Neuronal stem cell (in vitro differentiated cells): ENCODE results near the gene NHERF1.

Experiments used
- DNase-seq: peaks from one replicate; pipeline ENCODE4 v3.0.0-alpha.2; 2013; ENCODE audit warnings: low spot score
- H2AFZ ChIP-seq: one replicate; pipeline ENCODE4 v1.6.1; 2013; ENCODE audit warnings: mild to moderate bottlenecking, low read length, inconsistent platforms
- H2AK5ac ChIP-seq: 2 replicates; pipeline ENCODE4 v1.6.1; 2013; ENCODE audit warnings: low read depth, mild to moderate bottlenecking, inconsistent platforms, low read length, moderate library complexity, mixed read lengths
- H2BK120ac ChIP-seq: 2 replicates; pipeline ENCODE4 v1.6.1; 2013; ENCODE audit warnings: low read depth, mild to moderate bottlenecking, inconsistent platforms, low read length, moderate library complexity, mixed read lengths
- H2BK12ac ChIP-seq: one replicate; pipeline ENCODE4 v1.6.1; 2013; ENCODE audit warnings: low read length, inconsistent platforms
- H2BK15ac ChIP-seq: 2 replicates; pipeline ENCODE4 v1.6.1; 2013; ENCODE audit warnings: mild to moderate bottlenecking, low read length, inconsistent platforms, mixed read lengths
- H2BK5ac ChIP-seq: one replicate; pipeline ENCODE4 v1.6.1; 2013; ENCODE audit warnings: inconsistent platforms, mild to moderate bottlenecking, low read length, moderate library complexity
- H3K14ac ChIP-seq: one replicate; pipeline ENCODE4 v1.6.1; 2013; ENCODE audit warnings: low read length, inconsistent platforms
- H3K18ac ChIP-seq: 2 replicates; pipeline ENCODE4 v1.6.1; 2013; ENCODE audit warnings: low read length, inconsistent platforms
- H3K23ac ChIP-seq: 2 replicates; pipeline ENCODE4 v1.6.1; 2013; ENCODE audit warnings: low read depth, mild to moderate bottlenecking, mixed read lengths, low read length, inconsistent platforms; ENCODE audit not compliant: poor library complexity
- H3K27ac ChIP-seq: replicated peaks from 3 replicates; pipeline ENCODE4 v1.5.1; 2013; ENCODE audit warnings: low read length, inconsistent platforms
- H3K27me3 ChIP-seq, 3 experiments: 2 replicates each; pipeline ENCODE4 v1.6.1; 2013; ENCODE audit warnings: low read length in 3 of 3, mild to moderate bottlenecking in 2 of 3, inconsistent platforms in 1 of 3, low read depth in 1 of 3, mixed read lengths in 1 of 3, moderate library complexity in 1 of 3; ENCODE audit not compliant: control insufficient read depth in 3 of 3, insufficient read depth in 3 of 3
- H3K36me3 ChIP-seq, 2 donors: replicated peaks in 1 of 2; 2 replicates each; pipeline ENCODE4 v1.6.1; 2013; ENCODE audit warnings: low read length in 2 of 2; ENCODE audit not compliant: control insufficient read depth in 2 of 2, insufficient read depth in 2 of 2
- H3K4ac ChIP-seq: 2 replicates; pipeline ENCODE4 v1.6.1; 2013; ENCODE audit warnings: inconsistent platforms, mild to moderate bottlenecking, low read length, moderate library complexity
- H3K4me1 ChIP-seq, 2 donors: 1 replicate in 1 of 2; 2 replicates in 1 of 2; pipeline ENCODE4 v1.6.1; 2013; ENCODE audit warnings: low read length in 2 of 2, low read depth in 1 of 2; ENCODE audit not compliant: control insufficient read depth in 2 of 2, insufficient read depth in 1 of 2
- H3K4me2 ChIP-seq: one replicate; pipeline ENCODE4 v1.6.1; 2013; ENCODE audit warnings: mild to moderate bottlenecking, low read length, inconsistent platforms; ENCODE audit not compliant: insufficient read depth, poor library complexity, severe bottlenecking
- H3K4me3 ChIP-seq, 2 donors: 2 replicates each; pipeline ENCODE4 v1.5.1; 2013; ENCODE audit warnings: low read length in 2 of 2, mild to moderate bottlenecking in 2 of 2, inconsistent platforms in 1 of 2, moderate library complexity in 1 of 2
- H3K79me1 ChIP-seq: one replicate; pipeline ENCODE4 v1.6.1; 2013; ENCODE audit warnings: low read depth, mild to moderate bottlenecking, inconsistent platforms, low read length, moderate library complexity
- H3K9ac ChIP-seq: one replicate; pipeline ENCODE4 v1.6.1; 2013; ENCODE audit warnings: mild to moderate bottlenecking, low read depth, low read length, inconsistent platforms; ENCODE audit not compliant: poor library complexity
- H3K9me3 ChIP-seq, 2 donors: replicated peaks in 1 of 2; 2 replicates each; pipeline versions ENCODE3 to v1.6.1; 2013; ENCODE audit warnings: low read length in 2 of 2, mild to moderate bottlenecking in 2 of 2, inconsistent platforms in 1 of 2, low read depth in 1 of 2, mixed read lengths in 1 of 2, moderate library complexity in 1 of 2; ENCODE audit not compliant: control insufficient read depth in 2 of 2, insufficient read depth in 1 of 2
- H4K8ac ChIP-seq: one replicate; pipeline ENCODE4 v1.6.1; 2013; ENCODE audit warnings: low read depth, mild to moderate bottlenecking, inconsistent platforms, low read length, moderate library complexity
- H4K91ac ChIP-seq: one replicate; pipeline ENCODE4 v1.6.1; 2013; ENCODE audit warnings: low read length, low read depth, mild to moderate bottlenecking, inconsistent platforms; ENCODE audit not compliant: poor library complexity
- WGBS, 2 donors: extraction: QIAGEN DNeasy Blood & Tissue Kit; methylation state at CpG; one replicate each; pipeline ENCODE4 v1.1.7; 2013; ENCODE audit warnings: missing lambda C conversion rate in 2 of 2, mixed read lengths in 1 of 2; ENCODE audit not compliant: insufficient read length in 2 of 2, insufficient replicate concordance in 1 of 2; ENCODE audit errors: extremely low coverage in 2 of 2; 5-methylcytosine and 5-hydroxymethylcytosine counted together

Gene NHERF1

GRCh38 chr17:74796866-74797265, 48.4 kb downstream of the NHERF1 start:
- Histone ChIP-seq H3K36me3 (peaks cover 38 to 88% of the 10 kb centered on the region in 2 donors), H3K4ac (no peak overlapping the region)

GRCh38 chr17:74797824-74798223, 49.4 kb downstream of the NHERF1 start:
- H3K4me1 ChIP-seq, result no peaks in the 10 kb centered on the region
- peaks cover 38 to 83% of the 10 kb centered on the region in 2 donors for H3K36me3 ChIP-seq
- WGBS, 2 donors, result no CpG with 5 or more reads among the region's 4 CpGs
- H3K18ac ChIP-seq, result no peak overlapping the region
- no peak overlapping the region for H3K4me2 ChIP-seq
- no peak overlapping the region for H4K8ac ChIP-seq
- H2BK120ac ChIP-seq, result no peak overlapping the region
- no peak overlapping the region for H3K14ac ChIP-seq
- peaks cover 3% of the 10 kb centered on the region for H3K79me1 ChIP-seq
- no peak overlapping the region for H2BK5ac ChIP-seq
- no peak overlapping the region for H2BK12ac ChIP-seq
- no peak overlapping the region for H3K4ac ChIP-seq
- no peak overlapping the region for H2AK5ac ChIP-seq
- DNase-seq, result no peak
- H3K27ac ChIP-seq, result no peak overlapping the region
- H2BK15ac ChIP-seq, result no peak overlapping the region
- no peak overlapping the region for H3K9ac ChIP-seq
- H3K27me3 ChIP-seq, result no peaks in the 10 kb centered on the region
- H3K4me3 ChIP-seq, result no peak overlapping the region
- H3K9me3 ChIP-seq, result no peaks in the 10 kb centered on the region
- no peak overlapping the region for H4K91ac ChIP-seq
- H2AFZ ChIP-seq, result no peak overlapping the region
- no peak overlapping the region for H3K23ac ChIP-seq

More at GRCh38 chr17:74796866-74797265, 48.4 kb downstream of the NHERF1 start:
- Histone ChIP-seq H3K79me1 (no peaks in the 10 kb centered on the region), H2BK5ac (no peak overlapping the region), H3K23ac (no peak overlapping the region), H3K27me3 (no peaks in the 10 kb centered on the region), H2AK5ac (no peak overlapping the region), H2BK120ac (no peak overlapping the region), H4K91ac (no peak overlapping the region), H3K9me3 (no peaks in the 10 kb centered on the region), H3K14ac (no peak overlapping the region), H3K4me3 (no peak overlapping the region), H2AFZ (no peak overlapping the region), H2BK15ac (no peak overlapping the region), H3K9ac (no peak overlapping the region), H3K18ac (no peak overlapping the region), H3K4me2 (no peak overlapping the region), H3K4me1 (no peaks in the 10 kb centered on the region), H2BK12ac (no peak overlapping the region), H3K27ac (no peak overlapping the region), H4K8ac (no peak overlapping the region)
- DNase-seq, result no peak
- no CpG with 5 or more reads among the region's 6 CpGs for WGBS, 2 donors

GRCh38 chr17:74798239-74798707, 49.8 kb downstream of the NHERF1 start:
- Histone ChIP-seq H2BK5ac (no peak overlapping the region), H3K4me1 (no peaks in the 10 kb centered on the region), H2BK12ac (no peak overlapping the region), H3K23ac (no peak overlapping the region), H3K18ac (no peak overlapping the region), H2BK15ac (no peak overlapping the region), H3K9me3 (no peaks in the 10 kb centered on the region), H3K27me3 (no peaks in the 10 kb centered on the region), H3K27ac (no peak overlapping the region), H3K9ac (no peak overlapping the region), H3K79me1 (peaks cover 3% of the 10 kb centered on the region), H3K4ac (no peak overlapping the region), H3K36me3 (peaks cover 38 to 79% of the 10 kb centered on the region in 2 donors), H4K91ac (no peak overlapping the region), H2BK120ac (no peak overlapping the region), H3K14ac (no peak overlapping the region), H2AK5ac (no peak overlapping the region), H3K4me3 (no peak overlapping the region), H3K4me2 (no peak overlapping the region), H4K8ac (no peak overlapping the region), H2AFZ (no peak overlapping the region)
- no peak for DNase-seq
- no CpG with 5 or more reads among the region's 8 CpGs for WGBS, 2 donors

GRCh38 chr17:74799097-74799496, 50.7 kb downstream of the NHERF1 start:
- no peaks in the 10 kb centered on the region for H3K4me1 ChIP-seq
- no CpG with 5 or more reads among the region's 14 CpGs for WGBS, 2 donors
- no peak overlapping the region for H2AFZ ChIP-seq

More at GRCh38 chr17:74799097-74799496, 50.7 kb downstream of the NHERF1 start:
- no peak overlapping the region for H4K8ac ChIP-seq
- no peak overlapping the region for H3K4me3 ChIP-seq
- peaks cover 41 to 71% of the 10 kb centered on the region in 2 donors for H3K36me3 ChIP-seq
- no peak overlapping the region for H2BK15ac ChIP-seq
- no peak overlapping the region for H3K27ac ChIP-seq
- H2AK5ac ChIP-seq, result no peak overlapping the region
- no peak overlapping the region for H3K14ac ChIP-seq
- no peak overlapping the region for H3K9ac ChIP-seq
- no peak overlapping the region for H3K23ac ChIP-seq
- no peaks in the 10 kb centered on the region for H3K27me3 ChIP-seq
- DNase-seq, result no peak
- H3K18ac ChIP-seq, result no peak overlapping the region
- peaks cover 3% of the 10 kb centered on the region for H3K79me1 ChIP-seq
- no peak overlapping the region for H3K4ac ChIP-seq
- H2BK5ac ChIP-seq, result peak overlapping the region; percentile 11
- H2BK12ac ChIP-seq, result no peak overlapping the region
- H3K9me3 ChIP-seq, result no peaks in the 10 kb centered on the region
- H3K4me2 ChIP-seq, result no peak overlapping the region
- H2BK120ac ChIP-seq, result no peak overlapping the region
- no peak overlapping the region for H4K91ac ChIP-seq
